ENCODE results near the gene VSTM4. TPM values are rescaled to one million over a fixed set of nuclear protein-coding genes. Genes with fewer than 3 reads are reported as not detected.

Gene VSTM4
- total and polyA plus RNA-seq, 4 donors, result 2.9 to 49.4 (median 7.2) TPM

DNA sequence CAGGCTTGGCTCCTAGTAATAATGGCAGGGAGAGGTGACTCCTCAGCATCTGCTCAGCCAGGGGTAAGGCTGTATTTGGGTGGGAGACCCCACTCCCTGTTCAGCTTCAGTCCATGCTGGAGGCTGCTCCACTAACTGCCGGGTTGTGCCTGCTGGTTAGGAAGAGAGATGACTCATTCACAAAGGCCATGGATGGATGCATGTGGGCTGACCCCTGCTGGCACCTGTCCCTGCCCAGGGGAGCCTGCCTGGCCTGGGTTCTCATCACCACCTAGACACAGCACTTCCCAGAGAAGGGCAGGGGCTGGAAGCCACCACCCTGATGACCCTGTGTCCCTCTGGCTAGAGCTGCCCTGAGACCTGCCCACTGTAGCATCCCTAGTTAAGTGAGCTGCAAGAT is 59.0 kb downstream of the VSTM4 start:
- Histone ChIP-seq H3K9me3 (ENCODE audit: control insufficient read depth in 4 of 4, insufficient read depth in 3 of 4, low read length in 3 of 4) (peaks cover 0 to 4% (median 0%) of the 10 kb centered on the region in 4 donors), H3K9ac (ENCODE audit: insufficient read depth in 1 of 2, low read length in 2 of 2) (no peak overlapping the region), H3K27me3 (ENCODE audit: control insufficient read depth in 3 of 3, insufficient read depth in 3 of 3, low read length in 2 of 3) (no peaks in the 10 kb centered on the region), H3K27ac (ENCODE audit: low read depth in 1 of 2, low read length in 1 of 2) (no peak overlapping the region), H3K36me3 (ENCODE audit: control insufficient read depth in 4 of 4, insufficient read depth in 4 of 4, low read length in 4 of 4) (peaks cover 0 to 18% (median 0%) of the 10 kb centered on the region in 4 donors), H3K4me3 (no peak overlapping the region), H3K4me1 (ENCODE audit: control insufficient read depth in 5 of 5, insufficient read depth in 5 of 5, low read length in 5 of 5) (peaks cover 0 to 9% (median 6%) of the 10 kb centered on the region in 5 donors)
- ATAC-seq (ENCODE audit: insufficient read depth, low FRiP score) (no peak), DNase-seq (no peak)
- TF ChIP-seq, protein P1, sequence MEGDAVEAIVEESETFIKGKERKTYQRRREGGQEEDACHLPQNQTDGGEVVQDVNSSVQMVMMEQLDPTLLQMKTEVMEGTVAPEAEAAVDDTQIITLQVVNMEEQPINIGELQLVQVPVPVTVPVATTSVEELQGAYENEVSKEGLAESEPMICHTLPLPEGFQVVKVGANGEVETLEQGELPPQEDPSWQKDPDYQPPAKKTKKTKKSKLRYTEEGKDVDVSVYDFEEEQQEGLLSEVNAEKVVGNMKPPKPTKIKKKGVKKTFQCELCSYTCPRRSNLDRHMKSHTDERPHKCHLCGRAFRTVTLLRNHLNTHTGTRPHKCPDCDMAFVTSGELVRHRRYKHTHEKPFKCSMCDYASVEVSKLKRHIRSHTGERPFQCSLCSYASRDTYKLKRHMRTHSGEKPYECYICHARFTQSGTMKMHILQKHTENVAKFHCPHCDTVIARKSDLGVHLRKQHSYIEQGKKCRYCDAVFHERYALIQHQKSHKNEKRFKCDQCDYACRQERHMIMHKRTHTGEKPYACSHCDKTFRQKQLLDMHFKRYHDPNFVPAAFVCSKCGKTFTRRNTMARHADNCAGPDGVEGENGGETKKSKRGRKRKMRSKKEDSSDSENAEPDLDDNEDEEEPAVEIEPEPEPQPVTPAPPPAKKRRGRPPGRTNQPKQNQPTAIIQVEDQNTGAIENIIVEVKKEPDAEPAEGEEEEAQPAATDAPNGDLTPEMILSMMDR (IDR thresholded peaks at IDR 0.05; ENCODE audit: control extremely low read depth, extremely low read depth), result no peak
- WGBS, 2 donors, result 63 to 64% methylated on average over 1 of the region's 1 CpG

DNA sequence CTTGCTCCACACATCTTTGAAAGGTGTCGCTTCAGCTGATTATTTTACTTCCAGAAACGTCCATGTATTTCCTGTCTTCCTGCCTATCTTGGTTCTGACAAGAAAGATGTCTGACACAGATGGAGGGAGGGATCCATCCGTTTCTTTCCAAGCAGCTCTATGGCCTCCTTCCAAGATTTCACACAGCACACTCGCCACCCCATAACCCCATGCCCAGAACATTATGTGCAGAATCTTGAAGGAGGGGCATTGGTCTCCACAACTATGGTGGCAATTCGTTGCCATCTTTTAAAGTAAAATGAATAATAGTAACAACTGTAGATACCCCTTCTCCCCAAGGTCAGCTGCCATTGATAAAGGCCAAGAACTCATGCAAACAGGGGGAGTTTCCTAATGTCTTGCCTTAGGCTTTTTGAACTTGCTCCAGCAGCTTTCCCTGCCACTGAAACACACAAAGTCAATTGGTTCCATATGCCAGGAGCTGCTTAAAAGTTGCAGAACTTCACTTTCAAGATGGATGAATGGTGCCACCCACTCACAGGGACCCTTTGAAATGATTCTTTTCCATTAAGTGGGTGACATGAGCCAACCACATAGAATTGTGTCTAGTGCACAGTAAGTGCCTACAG is 60.0 kb downstream of the VSTM4 start:
- DNase-seq (peak in 2 of 3 donors; percentile 37 to 41), ATAC-seq (ENCODE audit: insufficient read depth, low FRiP score) (no peak)
- Histone ChIP-seq H3K9me3 (ENCODE audit: control insufficient read depth in 4 of 4, insufficient read depth in 3 of 4, low read length in 3 of 4) (peaks cover 0 to 4% (median 0%) of the 10 kb centered on the region in 4 donors), H3K9ac (ENCODE audit: insufficient read depth in 1 of 2, low read length in 2 of 2) (no peak overlapping the region), H3K36me3 (ENCODE audit: control insufficient read depth in 4 of 4, insufficient read depth in 4 of 4, low read length in 4 of 4) (peaks cover 0 to 18% (median 0%) of the 10 kb centered on the region in 4 donors), H3K4me3 (no peak overlapping the region), H3K27me3 (ENCODE audit: control insufficient read depth in 3 of 3, insufficient read depth in 3 of 3, low read length in 2 of 3) (no peaks in the 10 kb centered on the region), H3K4me1 (ENCODE audit: control insufficient read depth in 5 of 5, insufficient read depth in 5 of 5, low read length in 5 of 5) (peaks cover 4 to 14% (median 9%) of the 10 kb centered on the region in 5 donors), H3K27ac (ENCODE audit: low read depth in 1 of 2, low read length in 1 of 2) (no peak overlapping the region)
- TF ChIP-seq, protein P1 (IDR thresholded peaks at IDR 0.05; ENCODE audit: control extremely low read depth, extremely low read depth), result no peak
- WGBS, 2 donors, result 64 to 68% methylated on average over 5 of the region's 5 CpGs

DNA sequence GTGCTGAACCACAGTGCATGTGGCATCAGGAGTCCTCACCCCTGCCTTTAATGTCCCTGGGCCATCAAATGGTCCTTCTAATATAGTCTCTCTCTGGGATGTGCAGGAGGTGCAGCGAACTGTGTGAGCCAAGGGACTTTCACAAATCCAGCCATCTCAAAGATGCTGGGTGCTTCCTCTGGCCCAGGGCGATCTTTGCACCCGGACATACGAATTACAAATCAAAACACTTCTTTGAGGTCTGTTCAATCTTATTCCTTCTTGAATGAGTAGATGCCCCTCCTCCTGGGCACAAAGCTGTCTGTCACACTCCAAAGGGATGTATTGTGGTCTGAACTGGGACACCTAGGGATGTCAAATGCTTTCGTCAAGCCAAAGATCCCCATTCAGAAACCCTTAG is 60.6 kb downstream of the VSTM4 start:
- DNase-seq (no peak), ATAC-seq (ENCODE audit: insufficient read depth, low FRiP score) (no peak)
- H3K9me3 ChIP-seq (ENCODE audit: control insufficient read depth in 4 of 4, insufficient read depth in 3 of 4, low read length in 3 of 4), result peaks cover 0 to 4% (median 0%) of the 10 kb centered on the region in 4 donors
- H3K27me3 ChIP-seq (ENCODE audit: control insufficient read depth in 3 of 3, insufficient read depth in 3 of 3, low read length in 2 of 3), result no peaks in the 10 kb centered on the region
- H3K4me3 ChIP-seq, result no peak overlapping the region
- H3K9ac ChIP-seq (ENCODE audit: insufficient read depth in 1 of 2, low read length in 2 of 2), result no peak overlapping the region
- TF ChIP-seq, protein P1 (IDR thresholded peaks at IDR 0.05; ENCODE audit: control extremely low read depth, extremely low read depth), result no peak
- no peak overlapping the region for H3K27ac ChIP-seq (ENCODE audit: low read depth in 1 of 2, low read length in 1 of 2)
- peaks cover 0 to 12% (median 0%) of the 10 kb centered on the region in 4 donors for H3K36me3 ChIP-seq (ENCODE audit: control insufficient read depth in 4 of 4, insufficient read depth in 4 of 4, low read length in 4 of 4)
- peaks cover 4 to 19% (median 9%) of the 10 kb centered on the region in 5 donors for H3K4me1 ChIP-seq (ENCODE audit: control insufficient read depth in 5 of 5, insufficient read depth in 5 of 5, low read length in 5 of 5)
- WGBS, 2 donors, result 96 to 97% methylated on average over 5 of the region's 5 CpGs
